GM18951 (cell line): ENCODE results near the gene HADHA.

Experiments used
- POLR2A ChIP-seq: IDR thresholded peaks from 4 replicates; pipeline ENCODE4 v1.6.1; 2011; ENCODE audit warnings: mild to moderate bottlenecking; ENCODE audit not compliant: insufficient read length, insufficient read depth; ENCODE audit errors: extremely low read depth
- in situ Hi-C: fragments of 300-500 bp; cut with MboI; formaldehyde crosslinking; loops from one replicate; pipeline ENCODE4 v1.12.0; 2022; ENCODE audit warnings: low sequenced_read_pairs, mixed read lengths, inconsistent platforms; ENCODE audit not compliant: unreplicated experiment

HADHA gene

GRCh38 chr2:26230806-26231205 is 13.6 kb downstream of the HADHA start:
- in situ Hi-C loops = no loop called here
- TF ChIP-seq POLR2A = no peak

GRCh38 chr2:26229595-26229994 is 14.8 kb downstream of the HADHA start:
- in situ Hi-C loops = no loop called here
- TF ChIP-seq POLR2A = no peak

- in situ Hi-C loops = no loop called here
- TF ChIP-seq POLR2A = no peak
These were observed 20.3 kb downstream of the HADHA start for GRCh38 chr2:26224095-26224494.

GRCh38 chr2:26223018-26223417 is 21.4 kb downstream of the HADHA start:
- in situ Hi-C loops = no loop called here
- no peak for TF ChIP-seq POLR2A

GRCh38 chr2:26217720-26218119 is 26.7 kb downstream of the HADHA start:
- no peak for TF ChIP-seq POLR2A
- in situ Hi-C loops = no loop called here

- TF ChIP-seq POLR2A = no peak
- in situ Hi-C loops = no loop called here
These were observed 27.8 kb downstream of the HADHA start for GRCh38 chr2:26216587-26216986.

- in situ Hi-C loops = no loop called here
These were observed 28.6 kb downstream of the HADHA start for GRCh38 chr2:26215833-26216232.

GRCh38 chr2:26214759-26215158 is 29.7 kb downstream of the HADHA start:
- in situ Hi-C loops = no loop called here
- no peak for TF ChIP-seq POLR2A

More at GRCh38 chr2:26215833-26216232, 28.6 kb downstream of the HADHA start:
- no peak for TF ChIP-seq POLR2A

- in situ Hi-C loops = no loop called here
These were observed 32.4 kb downstream of the HADHA start for GRCh38 chr2:26212011-26212410.

GRCh38 chr2:26203906-26204305 is 40.5 kb downstream of the HADHA start:
- in situ Hi-C loops = no loop called here

More at GRCh38 chr2:26212011-26212410, 32.4 kb downstream of the HADHA start:
- no peak for TF ChIP-seq POLR2A

GRCh38 chr2:26202981-26203490 is 41.4 kb downstream of the HADHA start:
- TF ChIP-seq POLR2A = no peak
- in situ Hi-C loops = no loop called here

More at GRCh38 chr2:26203906-26204305, 40.5 kb downstream of the HADHA start:
- no peak for TF ChIP-seq POLR2A

GRCh38 chr2:26197516-26197915 is 46.9 kb downstream of the HADHA start:
- no peak for TF ChIP-seq POLR2A
- in situ Hi-C loops = no loop called here

GRCh38 chr2:26196683-26197418 is 47.6 kb downstream of the HADHA start:
- no peak for TF ChIP-seq POLR2A
- in situ Hi-C loops = no loop called here
